Smooth muscle cell (in vitro differentiated cells): Measurements from ENCODE around the gene ADGRG2. TPM values are rescaled to one million over a fixed set of nuclear protein-coding genes. Genes with fewer than 3 reads are reported as not detected.

Experiments
- DNase-seq: peaks from one replicate; lab custom pipeline; 2025; ENCODE audit not compliant: unreplicated experiment; lab: John Stamatoyannopoulos, UW
- H2AFZ ChIP-seq: fragments of 200-600 bp; sonication (generic); 2 replicates; pipeline ENCODE4 v1.6.0; 2016; ENCODE audit warnings: antibody characterized with exemption, low read depth, mild to moderate bottlenecking
- H3F3A ChIP-seq: fragments of 200-600 bp; sonication (generic); 2 replicates; pipeline ENCODE4 v1.6.0; 2017; ENCODE audit warnings: antibody characterized with exemption, low read depth
- H3K27ac ChIP-seq: fragments of 200-600 bp; sonication (generic); 2 replicates; pipeline ENCODE4 v1.5.1; 2016; ENCODE audit warnings: low read depth, mild to moderate bottlenecking
- H3K27me3 ChIP-seq: fragments of 200-600 bp; sonication (generic); 2 replicates; pipeline ENCODE4 v1.6.1; 2016; ENCODE audit warnings: low read depth, mild to moderate bottlenecking
- H3K36me3 ChIP-seq: fragments of 200-600 bp; sonication (generic); 2 replicates; pipeline ENCODE4 v1.5.1; 2016; ENCODE audit warnings: low read depth
- H3K4me1 ChIP-seq: fragments of 200-600 bp; sonication (generic); 2 replicates; pipeline ENCODE4 v1.5.1; 2016; ENCODE audit warnings: low read depth
- H3K4me2 ChIP-seq: fragments of 200-600 bp; sonication (generic); 2 replicates; pipeline ENCODE4 v1.6.0; 2016; ENCODE audit warnings: mild to moderate bottlenecking
- H3K4me3 ChIP-seq: fragments of 200-600 bp; sonication (generic); 2 replicates; pipeline ENCODE4 v1.5.1; 2016; ENCODE audit warnings: mild to moderate bottlenecking
- H3K79me2 ChIP-seq: fragments of 200-600 bp; sonication (generic); 2 replicates; pipeline ENCODE4 v1.6.0; 2016; ENCODE audit warnings: low read depth, mild to moderate bottlenecking
- H3K9ac ChIP-seq: fragments of 200-600 bp; sonication (generic); 2 replicates; pipeline ENCODE4 v1.6.0; 2016; ENCODE audit warnings: low read depth
- H3K9me3 ChIP-seq: fragments of 200-600 bp; sonication (generic); replicated peaks from 2 replicates; pipeline ENCODE4 v1.5.1; 2016; ENCODE audit warnings: low read depth
- H4K20me1 ChIP-seq: fragments of 200-600 bp; sonication (generic); 2 replicates; pipeline ENCODE4 v1.6.0; 2016; ENCODE audit warnings: low read depth
- CTCF ChIP-seq: fragments of 200-600 bp; sonication (generic); IDR thresholded peaks from 2 replicates; pipeline ENCODE4 v1.5.1; 2017; ENCODE audit warnings: borderline replicate concordance, mild to moderate bottlenecking, antibody characterized with exemption; ENCODE audit not compliant: insufficient read depth, poor library complexity, severe bottlenecking
- WGBS: methylation state at CpG from one replicate; pipeline ENCODE4 v1.1.7; 2016; ENCODE audit warnings: low lambda C conversion rate; 5-methylcytosine and 5-hydroxymethylcytosine counted together
- polyA plus RNA-seq: library from polyadenylated mRNA; unstranded; fragments of >200 nt; fragmentation: Nextera tagmentation; extraction: Ambion mirVana; gene quantifications from 2 replicates; pipeline ENCODE4 v1.2.1, GENCODE V29; 2016
- total RNA-seq: library from RNA; depleted of rRNA; stranded (reverse); fragments of >200 nt; gene quantifications from 2 replicates; pipeline ENCODE4 v1.2.3, GENCODE V29; 2014

ADGRG2 gene
- total and polyA plus RNA-seq, 2 experiments from 2014 or later: 0.09 TPM; not detected in 1

DNA sequence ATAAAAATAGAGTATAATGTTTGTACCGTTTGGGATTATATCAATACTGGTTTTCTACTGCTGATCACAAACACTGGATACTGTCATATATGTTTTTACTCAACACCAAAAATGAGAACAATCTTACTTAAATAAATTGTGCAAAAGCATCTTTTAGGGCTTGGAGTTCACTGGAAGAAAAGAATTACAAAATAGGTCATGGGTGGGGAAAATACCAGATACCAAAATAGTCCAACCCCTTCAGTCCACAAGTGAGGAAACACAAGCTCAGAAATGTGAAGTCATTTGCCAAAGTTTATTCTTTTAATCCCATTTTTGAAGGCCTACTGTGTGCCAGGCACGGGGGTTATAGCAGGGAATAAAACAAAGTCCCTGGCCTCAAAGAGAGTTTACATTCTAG is 64.4 kb downstream of the ADGRG2 start:
- TF ChIP-seq CTCF: no peak
- Histone ChIP-seq H4K20me1 (no peaks in the 10 kb centered on the region), H3K79me2 (no peaks in the 10 kb centered on the region), H3F3A (no peaks in the 10 kb centered on the region), H3K4me3 (no peak overlapping the region), H2AFZ (no peak overlapping the region), H3K36me3 (no peaks in the 10 kb centered on the region), H3K9ac (no peak overlapping the region), H3K4me1 (no peaks in the 10 kb centered on the region), H3K9me3 (no peaks in the 10 kb centered on the region), H3K4me2 (no peak overlapping the region), H3K27me3 (no peaks in the 10 kb centered on the region), H3K27ac (no peak overlapping the region)
- WGBS: 62% methylated on average over 2 of the region's 2 CpGs
- DNase-seq: no peak

GRCh38 chrX:19049110-19049509 is 73.2 kb downstream of the ADGRG2 start:
- Histone ChIP-seq H3K4me1 (no peaks in the 10 kb centered on the region), H3K4me3 (no peak overlapping the region)
- WGBS: 84% methylated on average over 5 of the region's 5 CpGs

GRCh38 chrX:19046343-19047215 is 75.7 kb downstream of the ADGRG2 start:
- H3K9me3 ChIP-seq: no peaks in the 10 kb centered on the region
- no peaks in the 10 kb centered on the region for H3K79me2 ChIP-seq
- no peak overlapping the region for H2AFZ ChIP-seq
- no peak for TF ChIP-seq CTCF
- no peak for DNase-seq
- H3K4me2 ChIP-seq: no peak overlapping the region
- no peak overlapping the region for H3K9ac ChIP-seq
- no peaks in the 10 kb centered on the region for H3K27me3 ChIP-seq
- H3K36me3 ChIP-seq: no peaks in the 10 kb centered on the region
- no peaks in the 10 kb centered on the region for H4K20me1 ChIP-seq
- WGBS: 75% methylated on average over 8 of the region's 8 CpGs
- H3K4me1 ChIP-seq: no peaks in the 10 kb centered on the region
- H3K27ac ChIP-seq: no peak overlapping the region
- no peak overlapping the region for H3K4me3 ChIP-seq
- no peaks in the 10 kb centered on the region for H3F3A ChIP-seq

More at GRCh38 chrX:19049110-19049509, 73.2 kb downstream of the ADGRG2 start:
- H3K9me3 ChIP-seq: no peaks in the 10 kb centered on the region
- TF ChIP-seq CTCF: no peak
- no peak for DNase-seq
- H3K9ac ChIP-seq: no peak overlapping the region
- no peaks in the 10 kb centered on the region for H3K36me3 ChIP-seq
- H3K27me3 ChIP-seq: no peaks in the 10 kb centered on the region
- H3F3A ChIP-seq: no peaks in the 10 kb centered on the region
- H3K27ac ChIP-seq: no peak overlapping the region
- H2AFZ ChIP-seq: no peak overlapping the region
- H4K20me1 ChIP-seq: no peaks in the 10 kb centered on the region
- H3K4me2 ChIP-seq: no peak overlapping the region
- no peaks in the 10 kb centered on the region for H3K79me2 ChIP-seq

DNA sequence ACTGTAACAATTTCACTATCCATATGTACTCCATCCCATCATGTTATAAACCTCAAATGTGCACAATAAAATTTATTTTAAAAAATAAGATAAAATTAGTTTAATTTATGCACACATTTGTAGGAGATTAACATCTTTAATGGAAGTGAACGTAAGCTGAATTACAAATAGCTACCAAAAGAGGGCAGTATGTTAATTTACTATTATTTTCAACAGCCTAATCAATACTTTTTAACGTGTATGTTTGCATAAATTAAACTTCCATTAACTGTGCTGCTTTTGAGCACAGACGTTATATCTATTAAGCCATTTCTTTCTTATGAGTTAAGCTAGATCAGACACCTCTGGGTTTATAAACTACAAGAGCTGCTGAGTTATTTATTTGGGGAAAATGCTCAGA is 81.9 kb downstream of the ADGRG2 start:
- peak; percentile 41 for TF ChIP-seq CTCF
- no peak overlapping the region for H2AFZ ChIP-seq
- WGBS: 35% methylated on average over 3 of the region's 3 CpGs

More for the DNA sequence above, 81.9 kb downstream of the ADGRG2 start:
- Histone ChIP-seq H3F3A (no peaks in the 10 kb centered on the region), H3K4me1 (no peaks in the 10 kb centered on the region), H3K4me3 (no peak overlapping the region), H3K79me2 (no peaks in the 10 kb centered on the region), H3K9ac (no peak overlapping the region), H3K9me3 (no peaks in the 10 kb centered on the region), H4K20me1 (no peaks in the 10 kb centered on the region), H3K27ac (no peak overlapping the region), H3K4me2 (no peak overlapping the region), H3K27me3 (no peaks in the 10 kb centered on the region), H3K36me3 (no peaks in the 10 kb centered on the region)
- no peak for DNase-seq
